ACC112 (cell line): Measurements from ENCODE around the gene PROSER2.

ENCODE experiments used
- H2AFZ ChIP-seq: fragments of 200-600 bp; sonication (generic); one replicate; pipeline ENCODE4 v1.6.0; 2017; ENCODE audit warnings: antibody characterized with exemption, low read length; ENCODE audit not compliant: unreplicated experiment
- H3K27ac ChIP-seq: fragments of 200-600 bp; sonication (generic); 2 replicates; pipeline ENCODE4 v1.5.1; 2014; ENCODE audit warnings: low read depth, mild to moderate bottlenecking, antibody characterized with exemption, low read length, moderate library complexity
- H3K27me3 ChIP-seq: fragments of 200-600 bp; sonication (generic); 2 replicates; pipeline ENCODE4 v1.6.1; 2014; ENCODE audit warnings: mild to moderate bottlenecking, antibody characterized with exemption, low read length, moderate library complexity, mixed read lengths; ENCODE audit not compliant: insufficient read depth
- H3K36me3 ChIP-seq: fragments of 200-600 bp; sonication (generic); 2 replicates; pipeline ENCODE4 v1.6.1; 2016; ENCODE audit warnings: mild to moderate bottlenecking, antibody characterized with exemption, low read length, moderate library complexity, mixed read lengths; ENCODE audit not compliant: insufficient read depth
- H3K4me1 ChIP-seq: fragments of 200-600 bp; sonication (generic); one replicate; pipeline ENCODE4 v1.6.1; 2016; ENCODE audit warnings: low read length, mixed read lengths; ENCODE audit not compliant: insufficient read depth, unreplicated experiment, control insufficient read depth
- H3K4me3 ChIP-seq: fragments of 200-600 bp; sonication (generic); 2 replicates; pipeline ENCODE4 v1.5.1; 2014; ENCODE audit warnings: mild to moderate bottlenecking, low read depth, low read length
- H3K79me2 ChIP-seq: fragments of 200-600 bp; sonication (generic); one replicate; pipeline ENCODE4 v1.6.0; 2016; ENCODE audit warnings: low read length; ENCODE audit not compliant: control insufficient read depth, unreplicated experiment, insufficient read depth

Gene PROSER2

DNA sequence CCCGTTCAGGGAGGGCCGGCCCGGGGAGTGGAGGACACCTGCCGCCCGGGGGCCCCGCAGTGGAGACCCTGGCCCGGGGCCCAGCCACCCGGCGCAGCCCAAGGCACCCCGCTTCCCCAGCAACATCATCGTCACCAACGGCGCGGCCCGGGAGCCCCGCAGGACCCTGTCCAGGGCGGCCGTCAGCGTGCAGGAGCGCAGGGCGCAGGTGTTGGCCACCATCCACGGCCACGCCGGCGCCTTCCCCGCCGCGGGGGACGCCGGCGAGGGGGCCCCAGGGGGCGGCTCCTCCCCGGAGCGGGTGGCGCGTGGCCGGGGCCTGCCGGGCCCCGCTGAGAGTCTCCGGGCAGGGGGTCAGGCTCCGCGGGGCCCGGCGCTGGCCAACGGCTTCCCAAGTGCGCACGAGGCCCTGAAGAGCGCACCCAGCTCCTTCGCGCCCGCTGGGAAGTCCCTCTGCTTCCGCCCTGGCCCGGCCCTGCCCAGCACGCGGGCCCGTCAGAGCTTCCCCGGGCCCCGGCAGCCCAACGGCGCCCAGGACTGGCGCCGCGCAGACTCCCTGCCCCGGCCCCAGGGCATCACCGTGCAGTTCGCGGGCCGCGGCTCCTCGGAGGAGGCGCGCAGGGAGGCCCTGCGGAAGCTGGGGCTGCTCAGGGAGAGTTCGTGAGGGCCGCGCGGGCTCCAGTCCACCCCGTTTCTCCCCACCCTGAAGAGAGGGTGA, 46.7 kb downstream of the PROSER2 start:
- peak overlapping the region; percentile 83 for H2AFZ ChIP-seq
- H3K79me2 ChIP-seq = no peaks in the 10 kb centered on the region
- peaks cover 14% of the 10 kb centered on the region for H3K4me1 ChIP-seq
- no peaks in the 10 kb centered on the region for H3K36me3 ChIP-seq
- H3K4me3 ChIP-seq = peak overlapping the region; percentile 68
- no peak overlapping the region for H3K27ac ChIP-seq
- no peaks in the 10 kb centered on the region for H3K27me3 ChIP-seq

DNA sequence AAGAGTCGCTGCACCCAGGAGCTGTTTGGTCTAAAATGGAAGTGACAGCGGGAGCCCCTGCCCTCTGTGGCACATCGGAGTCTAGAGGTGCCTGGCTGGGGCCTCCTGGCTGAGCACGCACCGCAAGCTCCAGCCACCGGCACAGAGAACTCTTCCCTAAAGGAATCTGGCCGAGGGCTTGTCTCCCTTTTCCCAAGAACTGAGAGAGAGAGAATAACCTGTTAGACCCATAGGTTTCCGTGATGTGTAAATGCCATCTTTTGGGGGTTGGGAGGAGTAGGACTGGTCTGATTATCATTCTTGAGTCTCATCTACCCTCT, 47.3 kb downstream of the PROSER2 start:
- Histone ChIP-seq H3K27me3 (no peaks in the 10 kb centered on the region), H3K27ac (no peak overlapping the region), H3K79me2 (no peaks in the 10 kb centered on the region), H2AFZ (peak overlapping the region; percentile 57), H3K4me3 (peak overlapping the region; percentile 68), H3K4me1 (peaks cover 19% of the 10 kb centered on the region), H3K36me3 (no peaks in the 10 kb centered on the region)

GRCh38 chr10:11870900-11871400, 47.8 kb downstream of the PROSER2 start:
- no peaks in the 10 kb centered on the region for H3K27me3 ChIP-seq
- no peak overlapping the region for H3K4me3 ChIP-seq
- H3K27ac ChIP-seq = no peak overlapping the region
- no peak overlapping the region for H2AFZ ChIP-seq
- no peaks in the 10 kb centered on the region for H3K36me3 ChIP-seq
- peaks cover 23% of the 10 kb centered on the region for H3K4me1 ChIP-seq
- no peaks in the 10 kb centered on the region for H3K79me2 ChIP-seq

- no peak overlapping the region for H3K4me3 ChIP-seq
- H3K27ac ChIP-seq = no peak overlapping the region
- no peaks in the 10 kb centered on the region for H3K79me2 ChIP-seq
- no peaks in the 10 kb centered on the region for H3K36me3 ChIP-seq
- peaks cover 28% of the 10 kb centered on the region for H3K4me1 ChIP-seq
- no peaks in the 10 kb centered on the region for H3K27me3 ChIP-seq
- no peak overlapping the region for H2AFZ ChIP-seq
These were observed 48.3 kb downstream of the PROSER2 start for GRCh38 chr10:11871466-11871865.

- no peaks in the 10 kb centered on the region for H3K79me2 ChIP-seq
- H3K27ac ChIP-seq = peak overlapping the region; percentile 24; the same call in 1 of the 2 replicates
- peak overlapping the region; percentile 73 for H2AFZ ChIP-seq
- no peaks in the 10 kb centered on the region for H3K36me3 ChIP-seq
- no peaks in the 10 kb centered on the region for H3K27me3 ChIP-seq
- H3K4me1 ChIP-seq = peaks cover 29% of the 10 kb centered on the region
- H3K4me3 ChIP-seq = no peak overlapping the region
These were observed 51.7 kb downstream of the PROSER2 start for GRCh38 chr10:11874568-11875493.

GRCh38 chr10:11875494-11876281, 52.5 kb downstream of the PROSER2 start:
- Histone ChIP-seq H3K27me3 (no peaks in the 10 kb centered on the region), H3K27ac (peak overlapping the region; percentile 44)

GRCh38 chr10:11876324-11876723, 53.2 kb downstream of the PROSER2 start:
- H3K79me2 ChIP-seq = no peaks in the 10 kb centered on the region
- no peak overlapping the region for H3K4me3 ChIP-seq
- peaks cover 23% of the 10 kb centered on the region for H3K4me1 ChIP-seq
- H3K27ac ChIP-seq = peak overlapping the region; percentile 44
- H3K36me3 ChIP-seq = no peaks in the 10 kb centered on the region
- H3K27me3 ChIP-seq = no peaks in the 10 kb centered on the region
- H2AFZ ChIP-seq = no peak overlapping the region

More at GRCh38 chr10:11875494-11876281, 52.5 kb downstream of the PROSER2 start:
- H2AFZ ChIP-seq = peak overlapping the region; percentile 61
- no peaks in the 10 kb centered on the region for H3K79me2 ChIP-seq
- peaks cover 22% of the 10 kb centered on the region for H3K4me1 ChIP-seq
- no peak overlapping the region for H3K4me3 ChIP-seq
- no peaks in the 10 kb centered on the region for H3K36me3 ChIP-seq

GRCh38 chr10:11876805-11877590, 53.8 kb downstream of the PROSER2 start:
- Histone ChIP-seq H3K4me3 (no peak overlapping the region), H3K4me1 (peaks cover 30% of the 10 kb centered on the region), H3K36me3 (no peaks in the 10 kb centered on the region)

GRCh38 chr10:11877591-11877905, 54.4 kb downstream of the PROSER2 start:
- Histone ChIP-seq H3K4me3 (no peak overlapping the region), H2AFZ (no peak overlapping the region), H3K27ac (no peak overlapping the region), H3K79me2 (no peaks in the 10 kb centered on the region), H3K27me3 (no peaks in the 10 kb centered on the region), H3K4me1 (peaks cover 34% of the 10 kb centered on the region), H3K36me3 (no peaks in the 10 kb centered on the region)

More at GRCh38 chr10:11876805-11877590, 53.8 kb downstream of the PROSER2 start:
- Histone ChIP-seq H3K27ac (no peak overlapping the region), H2AFZ (no peak overlapping the region), H3K79me2 (no peaks in the 10 kb centered on the region), H3K27me3 (no peaks in the 10 kb centered on the region)

DNA sequence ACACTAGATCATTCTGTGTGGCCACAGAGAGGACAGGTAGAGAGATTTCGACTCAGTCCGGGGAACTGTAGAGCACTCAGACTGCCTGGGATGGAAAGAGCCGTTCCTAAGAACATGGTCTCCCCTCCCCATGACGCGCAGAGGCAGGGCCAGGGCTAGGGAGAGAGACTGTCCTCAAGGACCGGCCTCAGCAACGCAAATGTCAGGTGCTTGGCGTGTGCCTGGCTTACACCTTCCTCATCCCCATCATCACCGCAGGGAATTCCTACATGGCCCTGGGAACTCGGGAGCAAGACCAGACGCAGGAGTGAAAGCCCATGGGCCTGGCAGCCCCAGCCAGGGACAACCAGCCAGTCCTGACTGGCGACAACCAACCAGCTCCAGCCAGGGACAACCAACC, 55.6 kb downstream of the PROSER2 start:
- H3K27me3 ChIP-seq = no peaks in the 10 kb centered on the region
- H3K27ac ChIP-seq = no peak overlapping the region
- peaks cover 34% of the 10 kb centered on the region for H3K4me1 ChIP-seq
- H3K79me2 ChIP-seq = no peaks in the 10 kb centered on the region
- no peaks in the 10 kb centered on the region for H3K36me3 ChIP-seq
- no peak overlapping the region for H3K4me3 ChIP-seq
- H2AFZ ChIP-seq = no peak overlapping the region
